ENCODE measurements around the gene OR9A2. TPM values are rescaled to one million over a fixed set of nuclear protein-coding genes. Genes with fewer than 3 reads are reported as not detected.
"Not testable (repeated sequence)": the region's sequence is repeated elsewhere in the genome, so short reads cannot be mapped to it uniquely, and the experiment has no call there.

Gene OR9A2
- total and polyA plus RNA-seq, 3 donors from 2014 or later: 0.99 to 3.5 TPM; not detected in 1

GRCh38 chr7:142997456-142997989, 29.4 kb downstream of the OR9A2 start:
- Histone ChIP-seq H3K9me3 (no peaks in the 10 kb centered on the region), H3K27me3 (no peaks in the 10 kb centered on the region), H3K27ac (no peak overlapping the region), H3K4me3 (no peak overlapping the region), H3K36me3 (ENCODE audit: low read depth, missing control alignments) (no peaks in the 10 kb centered on the region), H3K4me1 (no peaks in the 10 kb centered on the region)
- DNase-seq: no peak
- TF ChIP-seq POLR2A (IDR thresholded peaks at IDR 0.05): no peak
- no peak for TF ChIP-seq CTCF (IDR thresholded peaks at IDR 0.05)
- 66 to 75% methylated on average over 4 of the region's 4 CpGs for WGBS, 2 donors
- intact Hi-C loops (cut with DNase I; ENCODE audit: low total_unique reads): no loop called here

- Histone ChIP-seq H3K36me3 (ENCODE audit: low read depth, missing control alignments) (no peaks in the 10 kb centered on the region), H3K27me3 (no peaks in the 10 kb centered on the region), H3K4me1 (no peaks in the 10 kb centered on the region), H3K27ac (no peak overlapping the region), H3K9me3 (no peaks in the 10 kb centered on the region), H3K4me3 (no peak overlapping the region)
- intact Hi-C loops (cut with DNase I; ENCODE audit: low total_unique reads): no loop called here
- WGBS, 2 donors: 34 to 43% methylated on average over 3 of the region's 3 CpGs
- no peak for DNase-seq
- TF ChIP-seq POLR2A (IDR thresholded peaks at IDR 0.05): no peak
- no peak for TF ChIP-seq CTCF (IDR thresholded peaks at IDR 0.05)
Measured at GRCh38 chr7:142992427-142992826, 34.5 kb downstream of the OR9A2 start.

DNA sequence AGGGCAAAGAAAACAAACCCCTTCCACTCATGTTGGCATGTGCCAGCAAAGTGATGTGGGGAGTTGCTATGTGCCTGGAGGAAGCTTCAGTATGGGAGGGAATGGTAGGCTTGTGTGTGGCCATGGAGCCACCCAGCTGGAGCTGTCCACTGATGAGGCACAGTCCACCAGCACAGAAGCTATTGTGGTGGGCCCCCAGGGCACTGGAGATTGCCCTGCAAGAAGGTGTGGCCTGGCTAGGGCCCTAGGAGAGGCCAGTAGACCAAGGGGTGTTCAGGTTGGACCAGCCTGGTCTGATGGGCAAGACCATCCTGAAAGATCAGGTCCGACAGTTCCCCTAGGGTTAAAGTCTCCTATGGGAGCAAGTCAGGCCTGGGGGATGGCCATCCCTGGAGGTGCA, 42.6 kb downstream of the OR9A2 start:
- H3K4me3 ChIP-seq: no peak overlapping the region
- no peaks in the 10 kb centered on the region for H3K4me1 ChIP-seq
- no peak overlapping the region for H3K27ac ChIP-seq
- no peaks in the 10 kb centered on the region for H3K27me3 ChIP-seq
- no peak for DNase-seq
- intact Hi-C loops (cut with DNase I; ENCODE audit: low total_unique reads): no loop called here
- no peaks in the 10 kb centered on the region for H3K9me3 ChIP-seq
- WGBS, 2 donors: 71 to 88% methylated on average over 1 of the region's 1 CpG
- H3K36me3 ChIP-seq (ENCODE audit: low read depth, missing control alignments): no peaks in the 10 kb centered on the region
- no peak for TF ChIP-seq POLR2A (IDR thresholded peaks at IDR 0.05)
- no peak for TF ChIP-seq CTCF (IDR thresholded peaks at IDR 0.05)

DNA sequence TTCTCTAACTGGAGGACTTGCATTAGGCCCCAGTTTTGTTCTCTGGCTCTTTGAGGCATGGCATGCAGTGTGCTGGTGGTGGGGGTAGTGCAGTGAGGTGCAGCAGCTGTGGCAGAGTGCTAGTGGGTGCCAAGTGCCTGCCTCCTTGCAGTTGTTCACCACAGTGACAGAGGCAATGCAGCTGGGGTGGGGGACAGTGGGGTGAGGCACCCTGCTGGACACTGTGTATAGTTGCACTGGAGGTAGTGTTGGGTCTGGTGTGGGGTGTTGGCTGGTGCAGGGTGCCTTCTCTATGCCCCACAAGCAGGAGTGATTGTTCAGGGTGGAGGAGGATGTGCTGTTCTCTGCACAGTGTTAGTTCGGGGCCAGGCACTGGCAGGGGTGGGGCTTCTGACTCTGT, 43.1 kb downstream of the OR9A2 start:
- Histone ChIP-seq H3K27me3 (no peaks in the 10 kb centered on the region), H3K4me1 (no peaks in the 10 kb centered on the region), H3K9me3 (no peaks in the 10 kb centered on the region), H3K36me3 (ENCODE audit: low read depth, missing control alignments) (no peaks in the 10 kb centered on the region), H3K27ac (no peak overlapping the region), H3K4me3 (no peak overlapping the region)
- intact Hi-C loops (cut with DNase I; ENCODE audit: low total_unique reads): no loop called here
- DNase-seq: no peak
- no peak for TF ChIP-seq POLR2A (IDR thresholded peaks at IDR 0.05)
- no peak for TF ChIP-seq CTCF (IDR thresholded peaks at IDR 0.05)
- WGBS, 2 donors: 88% methylated on average over 1 of the region's 1 CpG; no CpG with 5 or more reads in 1 of the 2 donors

- H3K27ac ChIP-seq; DNase-seq; H3K4me3 ChIP-seq; H3K36me3 ChIP-seq (ENCODE audit: low read depth, missing control alignments); H3K9me3 ChIP-seq; intact Hi-C loops (cut with DNase I; ENCODE audit: low total_unique reads); H3K4me1 ChIP-seq; H3K27me3 ChIP-seq: not testable (repeated sequence)
- WGBS, 2 donors: 87 to 91% methylated on average over 4 of the region's 4 CpGs
Measured at GRCh38 chr7:142978402-142978801, 48.5 kb downstream of the OR9A2 start.

Other genes with a start within 250 kb of the OR9A2 start
- gene EPHB6, start 172.1 kb downstream of the OR9A2 start, total RNA-seq: 10 to 100 TPM; 47.3 to 52.0 TPM
- 38.1 TPM for gene EPHB6, start 172.1 kb downstream of the OR9A2 start, polyA plus RNA-seq (ENCODE audit: insufficient read depth, low read depth, low replicate concordance)
- gene TRPV6, start 141.4 kb downstream of the OR9A2 start, total RNA-seq: 1 to 10 TPM; 2.2 to 4.5 TPM
- 2.6 TPM for gene TRPV6, start 141.4 kb downstream of the OR9A2 start, polyA plus RNA-seq (ENCODE audit: insufficient read depth, low read depth, low replicate concordance)
- gene TRPV5, start 93.4 kb downstream of the OR9A2 start, total RNA-seq: 1 to 10 TPM; 1.4 to 2.1 TPM
- 0.57 TPM for gene TRPV5, start 93.4 kb downstream of the OR9A2 start, polyA plus RNA-seq (ENCODE audit: insufficient read depth, low read depth, low replicate concordance)
- 10 to 100 TPM; 14.1 to 38.5 TPM for gene LLCFC1, start 87.6 kb downstream of the OR9A2 start, total RNA-seq
- gene LLCFC1, start 87.6 kb downstream of the OR9A2 start, polyA plus RNA-seq (ENCODE audit: insufficient read depth, low read depth, low replicate concordance): 73.2 TPM
- 100 to 1,000 TPM; 124 TPM for gene KEL, start 64.8 kb downstream of the OR9A2 start, total RNA-seq
- 52.1 TPM for gene KEL, start 64.8 kb downstream of the OR9A2 start, polyA plus RNA-seq (ENCODE audit: insufficient read depth, low read depth, low replicate concordance)
- gene OR6V1, start 25.2 kb upstream of the OR9A2 start, total RNA-seq: not detected
- gene OR6V1, start 25.2 kb upstream of the OR9A2 start, polyA plus RNA-seq (ENCODE audit: insufficient read depth, low read depth, low replicate concordance): not detected
- gene PIP, start 104.9 kb upstream of the OR9A2 start, total RNA-seq: not detected
- gene PIP, start 104.9 kb upstream of the OR9A2 start, polyA plus RNA-seq (ENCODE audit: insufficient read depth, low read depth, low replicate concordance): not detected
- gene TAS2R39, start 156.3 kb upstream of the OR9A2 start, total RNA-seq: not detected
- not detected for gene TAS2R39, start 156.3 kb upstream of the OR9A2 start, polyA plus RNA-seq (ENCODE audit: insufficient read depth, low read depth, low replicate concordance)
- gene TAS2R40, start 194.9 kb upstream of the OR9A2 start, total RNA-seq: not detected
- gene TAS2R40, start 194.9 kb upstream of the OR9A2 start, polyA plus RNA-seq (ENCODE audit: insufficient read depth, low read depth, low replicate concordance): not detected
- 100 to 1,000 TPM; 105 to 136 TPM for gene GSTK1, start 236.3 kb upstream of the OR9A2 start, total RNA-seq
- gene GSTK1, start 236.3 kb upstream of the OR9A2 start, polyA plus RNA-seq (ENCODE audit: insufficient read depth, low read depth, low replicate concordance): 169 TPM